HG02870 (cell line): Measurements from ENCODE around the gene RNF144A.
"Not testable (repeated sequence)": the region's sequence is repeated elsewhere in the genome, so short reads cannot be mapped to it uniquely, and the experiment has no call there.

Experiments
- ATAC-seq: cut with Tn5 transposase; IDR thresholded peaks from one replicate; pipeline ENCODE4 v1.9.1; 2021; ENCODE audit warnings: mild to moderate bottlenecking, moderate library complexity; ENCODE audit not compliant: unreplicated experiment

The RNF144A gene

GRCh38 chr2:6995391-6996097 is 78.3 kb downstream of the RNF144A start:
- no peak for ATAC-seq

- ATAC-seq, result peak; percentile 73
These were observed 82.1 kb downstream of the RNF144A start for GRCh38 chr2:6999211-6999877.

GRCh38 chr2:7001395-7001794 is 84.2 kb downstream of the RNF144A start:
- not testable (repeated sequence) for ATAC-seq

GRCh38 chr2:7003895-7004294 is 86.7 kb downstream of the RNF144A start:
- ATAC-seq, result no peak

- no peak for ATAC-seq
These were observed 87.4 kb downstream of the RNF144A start for GRCh38 chr2:7004636-7005035.

GRCh38 chr2:7007488-7007845 is 90.3 kb downstream of the RNF144A start:
- no peak for ATAC-seq

- no peak for ATAC-seq
These were observed 90.9 kb downstream of the RNF144A start for GRCh38 chr2:7007846-7008741.

GRCh38 chr2:7009207-7009911 is 92.1 kb downstream of the RNF144A start:
- ATAC-seq, result no peak

- no peak for ATAC-seq
These were observed 93.3 kb downstream of the RNF144A start for GRCh38 chr2:7010391-7011054.

GRCh38 chr2:7011356-7012083 is 94.3 kb downstream of the RNF144A start:
- no peak for ATAC-seq

- ATAC-seq, result no peak
These were observed 95.0 kb downstream of the RNF144A start for GRCh38 chr2:7012141-7012764.

- no peak for ATAC-seq
These were observed 96.4 kb downstream of the RNF144A start for GRCh38 chr2:7013471-7014160.

GRCh38 chr2:7014174-7014640 is 97.0 kb downstream of the RNF144A start:
- peak; percentile 62 for ATAC-seq

GRCh38 chr2:7015007-7015950 is 98.1 kb downstream of the RNF144A start:
- ATAC-seq, result no peak

- no peak for ATAC-seq
These were observed 98.9 kb downstream of the RNF144A start for GRCh38 chr2:7016148-7016547.

GRCh38 chr2:7016601-7017211 is 99.5 kb downstream of the RNF144A start:
- ATAC-seq, result no peak

GRCh38 chr2:7017671-7018281 is 100.6 kb downstream of the RNF144A start:
- ATAC-seq, result no peak
